Embryonic facial prominence (tissue), 1 donor: ENCODE data around the gene NACC2.
A peak's percentile ranks its signal among the peaks of the same experiment; 100 is the strongest.

Source experiments
- DNase-seq: peaks from one replicate; pipeline ENCODE4 v3.0.0-alpha.2; 2016; ENCODE audit errors: extremely low spot score

The NACC2 gene, protein sequence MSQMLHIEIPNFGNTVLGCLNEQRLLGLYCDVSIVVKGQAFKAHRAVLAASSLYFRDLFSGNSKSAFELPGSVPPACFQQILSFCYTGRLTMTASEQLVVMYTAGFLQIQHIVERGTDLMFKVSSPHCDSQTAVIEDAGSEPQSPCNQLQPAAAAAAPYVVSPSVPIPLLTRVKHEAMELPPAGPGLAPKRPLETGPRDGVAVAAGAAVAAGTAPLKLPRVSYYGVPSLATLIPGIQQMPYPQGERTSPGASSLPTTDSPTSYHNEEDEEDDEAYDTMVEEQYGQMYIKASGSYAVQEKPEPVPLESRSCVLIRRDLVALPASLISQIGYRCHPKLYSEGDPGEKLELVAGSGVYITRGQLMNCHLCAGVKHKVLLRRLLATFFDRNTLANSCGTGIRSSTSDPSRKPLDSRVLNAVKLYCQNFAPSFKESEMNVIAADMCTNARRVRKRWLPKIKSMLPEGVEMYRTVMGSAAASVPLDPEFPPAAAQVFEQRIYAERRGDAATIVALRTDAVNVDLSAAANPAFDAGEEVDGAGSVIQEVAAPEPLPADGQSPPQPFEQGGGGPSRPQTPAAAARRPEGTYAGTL

DNA sequence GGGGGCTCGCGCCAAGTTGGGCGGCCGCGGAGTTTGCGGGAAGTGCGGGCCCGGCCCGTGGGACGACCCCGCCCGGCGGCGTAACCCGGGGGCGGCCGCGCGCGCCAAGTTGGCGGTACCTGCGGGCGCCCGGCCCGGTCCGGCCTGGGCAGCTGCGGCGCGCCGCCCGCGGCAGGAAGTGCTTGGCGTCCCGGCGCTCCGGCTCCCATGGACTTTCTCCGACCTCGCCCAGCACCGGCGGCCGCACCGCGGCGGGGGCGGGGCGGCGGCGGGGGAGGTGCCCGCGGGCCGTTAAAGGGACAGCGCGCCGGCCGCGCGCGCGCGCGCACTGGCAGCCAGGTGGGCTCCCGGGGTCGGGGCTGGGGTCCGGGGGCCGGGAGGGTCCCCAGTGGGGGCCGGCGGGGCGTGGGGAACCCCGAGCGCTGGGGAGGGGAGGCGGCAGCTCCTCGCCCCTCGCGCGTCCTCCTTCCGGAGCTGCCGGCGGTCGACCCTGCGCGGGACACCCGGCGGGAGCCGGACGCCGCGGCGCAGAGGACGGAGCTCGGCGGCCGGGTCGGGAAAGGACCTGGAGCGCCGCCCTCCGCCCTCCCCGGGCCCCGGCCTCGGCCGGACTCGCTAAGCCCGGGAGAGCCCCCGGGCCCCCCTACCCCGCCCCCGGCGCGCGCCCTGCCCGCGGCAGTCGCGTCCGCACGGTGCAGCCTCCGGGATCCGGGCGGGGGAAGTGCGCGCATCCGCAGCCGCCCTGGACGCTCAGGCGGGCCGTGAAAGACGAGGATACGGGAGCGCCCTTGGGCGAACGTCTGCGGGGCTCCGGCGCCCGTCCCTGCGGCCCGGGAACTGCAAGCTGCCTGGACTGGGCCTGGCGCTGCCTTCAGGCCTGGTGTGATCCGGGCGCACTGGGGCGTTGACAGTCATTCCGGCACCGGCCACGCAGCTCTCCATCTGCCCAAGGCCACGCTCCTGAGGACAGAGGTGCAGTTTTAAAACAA is at the start of gene NACC2:
NACC2 (minus strand) TSS at position 220 of the 989 bp plus-strand sequence. CDS start 44,768 bp downstream, outside the sequence.
- DNase-seq = no peak

GRCh38 chr9:136144450-136144849 is 49.4 kb upstream of the NACC2 start:
- DNase-seq = no peak

DNA sequence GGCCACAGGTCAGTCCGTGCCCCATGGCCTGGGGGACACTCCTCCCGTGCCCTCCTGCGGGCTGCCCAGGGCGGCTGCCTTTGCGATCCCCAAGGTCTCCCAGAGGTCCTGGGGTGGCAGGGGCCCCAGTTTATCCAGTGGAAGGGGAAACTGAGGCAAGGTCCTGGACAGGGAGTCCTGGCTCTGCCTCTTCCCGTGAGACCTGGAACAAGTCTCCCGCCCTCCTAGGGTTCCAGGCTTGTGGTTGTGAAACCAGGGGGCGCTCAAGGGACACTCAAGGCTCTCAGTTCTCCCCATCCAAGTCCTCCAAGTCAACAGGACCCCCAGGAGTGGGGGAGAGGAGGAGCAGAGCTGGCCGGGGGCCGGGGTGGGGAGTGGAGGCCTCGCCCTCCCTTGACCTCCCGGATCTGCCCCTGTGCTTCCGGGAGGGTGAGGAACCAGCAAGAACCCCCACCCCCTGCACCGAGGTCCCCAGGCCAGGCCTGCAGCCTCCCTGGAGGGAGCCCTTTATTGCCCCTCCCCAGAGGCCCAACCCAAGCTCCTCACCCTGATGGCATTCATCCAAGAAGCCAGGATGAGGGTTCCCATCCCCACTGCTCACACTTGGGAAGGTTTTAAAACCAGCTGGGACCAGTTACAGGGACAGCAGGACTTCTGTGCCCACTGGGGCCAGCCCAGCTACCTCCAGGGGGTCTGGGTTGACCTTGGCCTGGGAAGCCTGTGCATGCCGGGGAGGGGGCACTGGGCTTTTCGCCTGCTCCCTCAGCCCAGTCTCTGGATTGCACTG is 48.3 kb upstream of the NACC2 start:
- no peak for DNase-seq

DNA sequence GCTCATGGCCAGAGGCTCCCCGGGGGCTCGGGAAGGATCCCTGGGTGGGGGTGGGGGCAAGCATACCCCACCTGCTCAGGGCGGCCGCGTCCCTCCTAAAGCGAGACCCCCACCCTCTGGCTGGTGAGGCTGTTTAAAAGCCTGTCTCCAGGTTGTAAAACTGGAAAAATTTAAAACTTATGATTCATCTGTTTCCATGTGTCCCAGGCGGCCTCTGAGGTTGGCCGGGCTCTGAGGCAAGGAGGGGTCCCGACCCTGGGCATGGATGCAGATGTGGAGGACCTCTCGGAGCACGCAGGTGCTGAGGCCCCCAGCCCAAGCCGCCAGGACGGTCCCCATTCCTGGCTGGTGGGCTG is 47.7 kb upstream of the NACC2 start:
- no peak for DNase-seq

DNA sequence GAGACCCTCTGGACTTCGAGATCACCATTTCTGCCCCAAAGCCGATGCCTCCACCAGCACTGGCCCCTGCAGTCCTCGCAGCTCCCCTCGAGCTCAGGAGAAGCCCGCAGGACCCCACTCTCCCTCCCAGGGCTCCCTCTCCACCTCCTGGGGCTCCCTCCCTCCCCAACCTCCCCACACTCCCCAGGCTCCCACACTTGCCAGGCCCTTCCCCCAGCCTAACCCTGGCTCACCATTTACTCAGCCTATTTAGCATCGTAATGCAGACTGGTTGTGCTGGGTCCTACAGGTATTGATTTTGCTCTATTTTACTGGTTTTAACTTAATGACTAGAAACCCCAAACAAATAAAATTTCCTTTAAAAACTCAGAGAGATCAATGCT is 47.3 kb upstream of the NACC2 start:
- DNase-seq = no peak

GRCh38 chr9:136141682-136142413 is 46.8 kb upstream of the NACC2 start:
- DNase-seq = no peak

DNA sequence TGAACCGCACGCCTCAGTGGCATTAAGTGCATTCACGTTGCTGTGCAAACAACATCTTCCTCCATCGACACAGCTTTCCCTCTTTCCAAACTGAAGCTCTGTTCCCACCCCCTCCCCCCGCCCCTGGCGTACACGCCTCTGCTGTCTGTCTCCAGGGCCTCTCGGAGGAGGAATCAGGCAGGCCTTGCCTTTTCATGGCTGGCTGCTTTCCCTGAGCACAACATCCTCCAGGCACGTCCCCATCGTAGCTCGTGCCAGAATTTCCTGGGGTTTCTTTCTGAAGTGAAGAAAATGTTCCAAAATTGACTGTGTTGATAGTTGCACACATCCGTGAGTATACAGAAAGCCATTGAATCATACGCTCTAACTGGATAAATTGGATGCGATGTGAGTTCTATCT is 45.9 kb upstream of the NACC2 start:
- peak; percentile 47 for DNase-seq

DNA sequence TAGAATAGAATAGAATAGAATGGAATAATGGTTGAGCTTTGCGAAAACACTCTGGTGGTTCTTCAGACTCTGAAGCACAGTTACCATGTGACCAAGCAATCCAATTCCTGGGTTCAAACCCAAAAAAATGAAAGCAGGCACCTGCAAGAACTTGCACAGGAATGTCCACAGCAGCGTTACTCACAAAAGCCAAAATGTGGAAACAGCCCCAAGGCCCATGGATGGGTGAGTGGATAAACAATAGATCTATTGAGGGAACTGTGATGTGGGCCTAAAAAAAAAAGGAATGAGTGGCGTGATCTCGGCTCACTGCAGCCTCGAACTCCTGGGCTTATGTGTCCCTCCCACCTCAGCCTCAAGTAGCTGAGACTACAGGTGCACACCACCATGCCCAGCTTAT is 45.0 kb upstream of the NACC2 start:
- DNase-seq = no peak

DNA sequence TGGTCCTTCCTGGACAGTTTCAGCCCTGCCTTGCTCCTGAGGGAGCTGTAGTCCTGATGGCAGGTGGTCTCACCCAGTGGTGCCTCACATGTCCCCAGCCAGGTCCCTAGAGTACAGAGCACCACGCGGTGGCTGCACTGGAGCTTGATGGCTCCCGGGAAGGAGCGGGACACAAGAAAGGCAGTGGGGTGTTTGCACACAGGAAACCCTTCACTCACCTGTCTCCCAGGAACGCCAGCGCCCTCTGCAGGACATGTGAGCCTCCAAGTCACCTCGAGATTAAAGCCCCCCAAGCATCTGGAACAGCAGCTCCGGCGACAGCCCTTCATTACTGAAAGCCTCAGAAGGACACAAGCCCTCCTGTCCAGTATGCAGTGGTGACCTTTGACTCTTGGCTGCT is 43.5 kb upstream of the NACC2 start:
- DNase-seq = no peak

DNA sequence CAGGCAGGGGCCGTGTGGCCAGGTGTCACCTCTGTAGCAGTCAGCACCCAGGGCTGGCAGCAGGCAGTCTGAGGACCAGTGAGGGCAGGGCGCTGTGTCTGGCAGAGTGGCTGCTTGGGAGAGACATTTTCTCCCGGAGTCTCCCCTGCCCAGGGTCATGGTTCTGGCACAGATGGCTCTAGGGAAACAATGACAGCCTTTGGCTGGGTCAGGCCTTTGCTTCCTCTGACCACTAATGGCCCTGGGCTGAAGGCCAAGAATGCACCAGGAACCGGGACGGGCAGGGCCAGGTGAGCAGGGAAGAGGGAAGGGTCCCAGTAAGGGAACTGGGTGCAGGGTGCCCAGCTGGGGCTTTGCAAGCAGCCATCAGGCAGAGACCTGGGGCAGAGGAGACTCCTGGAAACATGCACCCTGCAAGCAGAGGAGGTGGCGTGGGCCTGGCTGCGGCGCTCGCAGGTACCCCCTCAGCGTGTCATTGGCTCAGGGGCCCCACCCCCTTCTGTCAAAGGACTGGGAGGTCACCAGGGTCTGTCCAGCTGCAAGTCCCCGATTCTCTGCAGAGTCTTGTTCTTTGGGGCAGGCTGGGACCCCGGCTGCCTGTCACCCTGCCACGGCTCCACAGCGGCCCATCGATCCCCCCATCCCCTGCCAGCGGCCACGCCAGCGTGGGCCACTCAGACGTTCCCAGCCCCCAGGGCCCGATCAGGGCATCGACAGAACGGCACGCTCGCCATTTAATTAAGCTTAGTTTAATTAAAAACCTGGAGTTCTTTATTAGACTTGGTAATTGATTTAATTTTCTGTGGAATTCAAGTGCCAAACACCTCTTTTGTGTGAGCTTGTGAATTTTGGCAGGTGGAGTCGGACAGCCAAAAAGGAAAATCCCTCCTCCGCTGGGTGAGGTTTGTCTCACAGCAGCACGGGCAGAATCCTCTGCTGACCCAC is 42.5 kb upstream of the NACC2 start:
- DNase-seq = no peak

DNA sequence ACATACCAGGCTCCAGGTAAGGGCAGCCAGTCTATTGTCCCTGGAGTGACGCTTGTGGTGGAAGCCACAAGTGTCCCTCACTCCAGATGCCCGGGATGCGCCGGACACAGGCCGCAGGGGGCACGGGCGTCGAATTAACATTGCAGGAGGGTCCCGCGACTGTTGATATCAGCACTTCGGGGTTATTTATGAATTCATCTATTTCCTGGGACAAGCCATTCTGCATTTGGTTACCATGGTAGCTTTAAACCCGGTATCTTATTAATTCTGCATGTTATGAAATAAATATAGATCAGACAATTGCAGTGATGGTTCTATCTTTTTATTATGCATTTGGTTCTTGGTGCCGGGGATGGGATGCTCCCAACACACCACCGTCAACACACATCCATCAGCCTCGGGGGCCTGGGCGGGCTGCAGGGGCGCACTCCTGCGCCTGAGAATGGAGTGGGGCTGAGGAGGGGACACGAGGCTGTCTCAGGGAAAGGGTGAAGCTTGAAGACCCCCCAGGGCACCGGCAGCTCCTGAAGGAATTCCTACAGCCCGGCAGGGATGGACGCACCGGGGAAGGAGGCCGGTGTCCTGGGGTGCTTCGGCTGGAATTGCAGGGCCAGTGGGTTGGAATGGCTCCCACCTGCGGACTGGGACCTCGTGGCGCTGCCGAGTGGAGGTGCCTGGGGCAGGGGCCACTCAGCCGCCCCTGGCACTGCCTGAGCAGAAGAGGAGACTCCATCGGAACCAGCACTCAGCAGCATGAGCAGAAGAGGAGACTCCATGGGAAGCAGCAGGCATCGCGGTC is 41.2 kb upstream of the NACC2 start:
- no peak for DNase-seq

DNA sequence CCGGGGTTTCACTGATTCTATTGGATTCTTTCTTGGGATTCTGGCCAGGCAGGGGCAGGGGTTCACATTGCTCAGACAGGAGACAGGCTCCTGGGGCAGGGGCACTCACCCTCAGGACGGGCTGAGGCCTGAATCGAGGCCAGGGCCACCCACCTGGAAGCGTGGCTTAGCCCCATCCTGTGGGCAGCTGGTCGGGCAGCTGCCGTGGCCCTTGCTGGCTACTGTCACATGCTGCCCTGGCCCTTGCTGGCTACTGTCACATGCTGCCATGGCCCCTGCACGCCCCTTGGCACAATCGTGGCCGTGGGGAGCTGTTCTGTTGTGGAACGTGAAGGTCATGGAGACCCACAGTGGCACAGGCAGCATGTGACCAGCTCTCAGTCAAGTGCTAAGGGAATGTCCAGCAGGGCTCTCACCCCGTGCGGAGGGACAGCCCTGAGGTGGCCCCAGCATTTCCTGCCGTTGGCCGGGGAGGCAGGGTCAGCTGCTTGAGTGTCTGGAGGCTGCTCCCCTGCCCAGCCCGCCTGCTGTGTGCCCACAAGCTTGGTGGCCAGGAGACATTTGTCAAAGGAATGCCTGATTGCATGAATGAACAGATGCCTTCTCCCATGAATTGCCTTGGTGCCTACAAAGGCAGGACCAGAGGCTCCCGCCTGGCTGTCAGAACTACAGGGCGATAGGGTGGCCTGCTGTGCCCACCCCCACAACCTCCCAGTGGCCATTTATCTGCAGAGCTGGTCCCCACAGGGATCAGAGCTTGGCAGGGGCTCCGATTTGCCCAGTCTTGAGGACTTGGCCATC is 40.4 kb upstream of the NACC2 start:
- DNase-seq = no peak

- DNase-seq = no peak
Observed at GRCh38 chr9:136133959-136134484, 38.9 kb upstream of the NACC2 start.

DNA sequence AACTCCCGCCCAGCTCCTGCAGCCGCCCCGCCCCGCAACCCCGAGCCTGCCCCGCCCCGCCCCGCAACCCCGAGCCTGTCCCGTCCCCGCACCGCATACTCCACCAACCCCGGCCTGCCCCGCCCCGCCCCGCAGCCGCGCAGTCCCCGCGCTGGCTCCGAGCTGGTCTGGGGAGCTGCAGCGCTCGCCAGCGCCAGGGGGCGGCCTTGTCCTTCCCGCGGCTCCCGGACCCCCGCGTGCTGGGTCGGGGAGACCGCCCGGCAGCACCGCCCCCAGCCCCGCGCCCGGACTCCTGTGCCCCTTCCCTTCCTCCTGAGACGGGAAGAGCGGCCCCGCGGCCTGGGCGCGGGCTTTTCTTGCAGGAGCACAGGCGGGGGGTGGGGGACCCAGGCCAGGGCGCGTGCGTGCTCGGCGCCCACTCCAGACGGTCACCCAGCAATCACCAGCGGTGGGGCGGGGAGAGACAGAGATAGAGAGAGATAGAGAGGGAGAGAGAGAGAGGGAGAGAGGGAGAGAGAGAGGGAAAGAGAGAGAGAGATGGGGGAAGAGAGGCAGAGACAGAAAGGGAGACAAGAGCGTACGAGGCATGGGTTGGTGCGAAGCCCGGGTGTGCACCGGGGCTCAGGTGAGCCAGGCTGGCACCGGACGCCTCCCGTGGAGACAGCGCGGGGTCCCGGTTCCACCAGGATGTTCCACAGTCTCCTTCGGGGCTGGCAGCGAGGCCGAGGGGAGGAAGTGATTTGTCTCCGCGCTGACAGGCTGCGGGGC is 38.3 kb upstream of the NACC2 start:
- DNase-seq = no peak

DNA sequence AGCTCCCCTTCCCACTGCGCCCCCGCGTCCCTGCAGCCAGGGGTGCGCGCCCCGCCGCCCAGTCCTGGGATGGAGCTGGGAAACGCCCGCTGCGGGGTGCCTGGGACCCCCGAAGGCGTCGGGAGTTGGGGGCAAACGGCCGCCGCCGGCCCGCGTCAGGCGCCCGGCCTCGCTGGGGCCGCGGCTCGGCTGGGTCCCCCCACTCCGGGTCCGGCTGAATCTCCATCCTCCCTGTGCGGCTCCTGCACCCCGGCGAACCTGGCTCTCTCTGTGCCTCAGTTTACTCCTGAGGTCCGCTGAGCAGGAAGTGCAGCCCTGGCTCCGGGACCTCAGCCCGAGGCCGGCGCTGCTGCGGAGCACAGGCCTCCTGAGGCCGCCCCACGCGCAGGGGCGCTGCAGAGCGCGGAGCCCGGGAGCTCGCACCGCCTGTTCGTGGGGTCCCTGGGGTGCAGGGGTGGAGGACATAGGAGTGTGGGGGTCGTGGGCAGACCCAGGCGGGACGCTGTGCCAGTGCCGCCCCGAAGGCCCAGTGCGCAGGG is 37.5 kb upstream of the NACC2 start:
- no peak for DNase-seq

DNA sequence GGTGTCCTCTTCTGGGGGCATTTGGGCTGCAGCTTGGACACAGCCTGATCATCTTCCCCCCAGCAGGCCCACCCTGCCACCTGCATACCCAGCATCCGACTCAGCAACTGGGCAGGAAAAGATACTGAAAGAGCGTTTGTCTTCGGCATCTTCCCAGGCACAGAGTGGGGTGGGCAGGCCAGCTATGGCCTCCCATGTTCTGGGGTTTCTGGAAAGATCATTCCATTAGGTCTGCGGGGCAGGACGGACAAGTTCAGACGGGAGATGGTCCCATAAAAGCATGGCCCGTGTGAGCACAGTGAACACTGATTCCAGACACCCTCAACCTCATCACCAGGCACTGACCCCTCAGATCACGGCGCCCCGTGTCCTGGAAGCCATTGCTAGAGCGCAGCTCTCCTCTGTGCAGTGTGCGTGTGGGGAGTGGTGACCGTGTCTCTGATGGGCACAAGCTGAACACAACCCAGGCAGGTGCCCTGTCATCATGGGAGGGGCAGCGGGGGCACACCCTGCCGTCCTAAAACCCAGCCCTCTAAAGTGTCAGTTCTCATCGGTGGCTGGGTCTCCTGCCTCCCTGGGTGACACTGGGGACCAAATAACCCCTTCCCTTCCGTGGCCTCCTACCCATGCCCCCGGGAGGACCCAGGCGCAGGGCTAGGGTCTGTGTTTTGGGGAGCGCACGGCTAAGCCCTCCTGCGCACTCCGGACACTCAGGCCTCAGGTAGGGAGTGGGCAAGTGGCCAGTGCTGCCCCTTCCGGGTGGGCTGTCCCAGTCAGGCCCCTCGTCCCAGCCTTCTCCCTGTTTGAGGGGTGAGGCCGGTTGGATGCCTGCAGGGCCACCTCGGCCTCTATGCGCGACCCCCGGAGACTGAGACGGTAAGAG is 36.8 kb upstream of the NACC2 start:
- DNase-seq = no peak
